GM19452 (cell line): Measurements from ENCODE around the gene PGRMC1.
A peak's percentile ranks its signal among the peaks of the same experiment; 100 is the strongest.
"Not testable (repeated sequence)": the region's sequence is repeated elsewhere in the genome, so short reads cannot be mapped to it uniquely, and the experiment has no call there.

Experiments
- ATAC-seq: cut with Tn5 transposase; IDR thresholded peaks from one replicate; pipeline ENCODE4 v1.9.1; 2021; ENCODE audit not compliant: unreplicated experiment

The PGRMC1 gene

GRCh38 chrX:119231936-119232445, 4.1 kb upstream of the PGRMC1 start:
- ATAC-seq = no peak

- ATAC-seq = no peak
Measured at GRCh38 chrX:119235051-119235511, 1.0 kb upstream of the PGRMC1 start.

- ATAC-seq = peak; percentile 24
Measured at GRCh38 chrX:119236623-119237561, 807 bp downstream of the PGRMC1 start.

GRCh38 chrX:119237562-119237942, 1.5 kb downstream of the PGRMC1 start:
- no peak for ATAC-seq

DNA sequence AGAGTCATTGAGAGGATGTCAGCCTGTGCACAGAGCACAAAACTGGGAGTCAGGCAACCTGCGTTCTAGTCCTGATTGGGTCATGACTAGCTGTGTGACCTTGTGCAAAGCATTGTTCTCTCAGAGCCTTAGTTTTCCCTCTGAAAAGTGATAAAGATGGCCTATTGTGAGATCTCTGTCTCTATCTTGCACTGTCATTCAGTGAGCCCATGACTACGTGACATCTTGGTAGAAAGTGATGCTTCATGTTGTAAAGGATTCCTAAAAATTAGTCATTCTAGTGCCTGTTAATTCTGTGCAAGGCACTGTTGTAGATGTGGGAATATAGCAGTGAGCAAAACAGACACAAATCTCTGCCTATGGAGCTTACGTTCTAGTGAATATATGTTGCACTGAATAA, 2.5 kb downstream of the PGRMC1 start:
- ATAC-seq = no peak

DNA sequence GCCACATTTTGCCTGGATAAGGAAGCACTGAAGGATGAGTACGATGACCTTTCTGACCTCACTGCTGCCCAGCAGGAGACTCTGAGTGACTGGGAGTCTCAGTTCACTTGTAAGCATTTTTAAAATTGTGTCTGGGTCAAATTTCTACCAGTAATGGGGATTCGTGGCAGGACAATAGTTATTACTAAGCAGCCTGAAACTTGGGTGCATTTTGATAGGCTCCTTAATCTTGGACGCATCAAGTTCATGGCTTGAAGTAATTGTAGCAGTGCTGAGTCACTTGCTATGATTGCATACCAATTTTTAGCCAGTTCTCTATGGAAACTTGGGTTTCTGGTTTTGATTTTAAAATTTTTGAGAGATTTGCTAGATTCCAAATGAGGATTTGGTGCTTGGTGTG, 4.3 kb downstream of the PGRMC1 start:
- no peak for ATAC-seq

GRCh38 chrX:119247702-119248101, 11.6 kb downstream of the PGRMC1 start:
- no peak for ATAC-seq

DNA sequence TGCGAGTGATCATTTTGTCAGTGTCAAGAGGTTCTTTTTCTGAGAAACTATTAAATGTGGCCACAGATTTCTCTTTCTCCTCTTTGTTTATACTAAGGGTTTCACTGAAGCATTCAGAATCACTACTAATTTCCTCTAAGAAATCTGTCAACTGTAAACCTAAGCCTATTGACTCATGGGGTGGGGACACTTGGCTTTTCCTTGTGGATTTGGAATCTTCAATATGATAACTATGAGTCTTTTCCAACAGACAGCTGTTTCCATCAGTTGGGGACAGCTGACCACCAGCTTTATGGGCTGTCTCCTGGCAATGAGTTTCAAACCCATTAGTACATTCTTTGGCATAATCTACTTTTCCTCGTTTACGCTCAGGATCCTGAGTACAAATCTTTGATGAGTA, 13.8 kb downstream of the PGRMC1 start:
- no peak for ATAC-seq

GRCh38 chrX:119251386-119251785, 15.3 kb downstream of the PGRMC1 start:
- no peak for ATAC-seq

- ATAC-seq = no peak
Measured at GRCh38 chrX:119252716-119253115, 16.6 kb downstream of the PGRMC1 start.

DNA sequence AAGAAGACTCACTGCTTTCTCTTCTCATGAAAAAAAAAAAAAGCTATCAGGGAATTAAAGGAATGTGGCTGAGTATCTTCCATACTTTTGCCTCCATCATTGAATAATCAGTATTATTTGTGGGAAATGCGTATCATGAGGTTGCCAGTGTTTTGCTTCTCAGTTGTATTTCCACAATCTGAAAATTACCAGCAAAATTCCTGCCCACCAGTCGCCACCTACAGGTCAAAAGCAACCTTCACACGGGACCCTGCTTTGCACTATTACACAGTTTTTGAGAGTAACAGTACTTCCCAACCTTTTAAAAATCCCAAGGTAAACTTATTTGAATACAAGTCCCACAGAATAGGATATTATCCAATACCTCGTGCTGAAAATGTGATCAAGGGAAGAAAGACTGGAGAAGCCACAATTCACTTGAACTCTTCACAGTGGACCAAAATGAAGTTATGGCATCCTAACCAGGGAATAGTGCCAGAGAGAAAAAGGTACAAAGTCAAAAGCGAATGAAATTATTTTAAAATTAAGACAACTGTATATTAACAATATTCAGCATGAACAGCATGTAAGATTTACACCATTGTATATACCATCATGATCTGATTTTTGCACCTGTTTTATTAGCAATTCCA, 30.4 kb downstream of the PGRMC1 start:
- no peak for ATAC-seq

DNA sequence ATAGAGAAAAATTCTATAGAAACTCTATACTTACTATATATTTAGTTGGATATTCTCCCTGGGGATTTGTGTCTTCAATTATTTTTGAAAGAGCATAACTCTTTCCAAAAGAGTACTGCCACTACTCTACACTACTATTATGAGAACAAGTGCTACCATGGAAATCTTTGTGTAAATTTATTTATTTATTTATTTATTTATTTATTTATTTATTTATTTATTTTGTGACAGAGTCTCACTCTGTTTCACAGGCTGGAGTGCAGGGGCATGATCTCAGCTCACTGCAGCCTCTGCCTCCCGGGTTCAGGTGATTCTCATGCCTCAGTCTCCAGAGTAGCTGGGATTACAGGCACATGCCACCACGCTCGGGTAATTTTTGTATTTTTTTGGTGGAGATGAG, 31.0 kb downstream of the PGRMC1 start:
- not testable (repeated sequence) for ATAC-seq

DNA sequence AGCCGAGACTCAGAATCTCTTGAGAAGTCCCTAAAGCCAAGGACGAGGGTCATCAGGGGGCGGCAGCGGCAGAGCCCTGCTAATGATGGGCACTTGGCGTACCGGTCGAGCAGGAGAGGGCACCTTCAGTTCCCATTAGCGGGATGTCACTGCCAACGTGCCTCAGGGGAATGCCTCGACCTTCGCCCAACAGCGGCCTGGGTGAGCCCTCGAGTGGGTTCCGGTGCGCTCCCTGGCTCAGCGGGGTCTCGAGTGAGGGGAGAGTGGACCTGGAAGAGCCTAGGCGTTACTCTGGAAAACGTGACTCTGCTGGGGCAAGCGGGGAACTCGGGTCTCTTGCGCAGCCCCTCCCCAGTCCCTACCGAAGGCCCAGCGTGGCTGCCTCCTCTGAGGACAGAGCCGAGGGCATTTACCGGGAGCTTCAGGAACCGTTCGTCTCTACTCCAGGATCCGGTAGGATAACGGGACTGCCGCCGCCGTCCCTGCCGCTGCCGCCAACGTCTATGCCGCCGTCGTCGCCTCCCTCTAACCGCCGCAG, 36.9 kb downstream of the PGRMC1 start:
- ATAC-seq = no peak

DNA sequence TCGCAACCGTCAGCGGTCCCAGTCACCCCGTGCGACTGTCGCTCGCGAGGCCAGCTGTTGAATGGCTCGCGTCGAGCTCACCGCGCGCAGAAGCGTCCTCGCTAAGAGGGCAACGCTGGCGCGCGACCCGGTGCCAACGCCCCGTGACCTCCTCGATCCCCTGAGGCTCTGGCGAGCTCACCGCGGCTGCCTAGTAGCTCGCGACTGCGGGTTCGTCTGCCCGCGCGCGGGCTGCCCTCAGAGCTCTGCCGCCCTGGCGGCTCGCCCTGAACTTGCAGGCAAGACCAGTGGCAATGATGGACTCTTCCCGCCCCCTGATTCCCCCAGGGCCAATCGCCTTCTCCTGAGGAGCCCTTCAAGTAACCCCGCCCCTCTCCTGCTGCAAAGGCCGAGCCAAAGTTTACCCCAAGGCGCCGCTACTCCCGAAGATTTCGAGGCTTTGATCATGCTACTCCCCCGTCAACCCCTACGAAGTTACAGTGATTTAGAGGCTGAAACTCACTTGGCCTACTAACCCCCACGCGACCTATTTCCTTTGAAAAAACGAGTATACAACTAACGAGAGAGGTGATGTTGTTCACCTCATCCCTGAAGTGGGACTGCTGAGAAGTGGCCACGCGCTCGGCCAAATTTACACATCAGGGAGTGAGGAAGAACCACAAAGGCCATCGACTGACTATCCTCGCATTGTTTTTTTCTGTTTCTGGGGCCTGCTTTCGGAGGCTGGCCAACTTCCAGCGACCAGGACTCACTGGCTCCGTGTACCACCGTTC, 37.5 kb downstream of the PGRMC1 start:
- ATAC-seq = no peak

GRCh38 chrX:119282347-119282746, 46.3 kb downstream of the PGRMC1 start:
- ATAC-seq = not testable (repeated sequence)

DNA sequence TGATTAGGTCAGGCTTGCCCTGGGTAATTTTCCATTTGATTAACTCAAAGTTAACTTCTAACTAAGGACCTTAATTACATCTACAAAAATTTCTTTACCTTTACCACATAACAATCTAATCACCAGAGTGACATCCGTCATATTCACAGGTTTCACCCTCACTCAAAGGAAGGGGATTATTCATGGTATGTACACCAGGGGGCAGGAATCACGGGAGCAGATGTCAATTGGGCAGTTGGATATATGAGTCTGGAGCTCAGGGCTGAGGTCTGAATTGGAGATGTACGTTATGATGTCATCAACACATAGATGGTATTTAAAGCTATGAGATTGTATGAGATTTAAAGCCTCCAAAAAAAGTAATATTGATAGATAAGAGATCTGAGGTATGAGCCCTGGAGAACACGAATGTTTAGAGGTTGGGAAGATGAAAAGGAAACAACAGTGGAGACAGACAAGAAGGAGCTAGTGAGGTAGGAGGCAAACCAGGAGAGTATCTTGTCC, 52.9 kb downstream of the PGRMC1 start:
- no peak for ATAC-seq

DNA sequence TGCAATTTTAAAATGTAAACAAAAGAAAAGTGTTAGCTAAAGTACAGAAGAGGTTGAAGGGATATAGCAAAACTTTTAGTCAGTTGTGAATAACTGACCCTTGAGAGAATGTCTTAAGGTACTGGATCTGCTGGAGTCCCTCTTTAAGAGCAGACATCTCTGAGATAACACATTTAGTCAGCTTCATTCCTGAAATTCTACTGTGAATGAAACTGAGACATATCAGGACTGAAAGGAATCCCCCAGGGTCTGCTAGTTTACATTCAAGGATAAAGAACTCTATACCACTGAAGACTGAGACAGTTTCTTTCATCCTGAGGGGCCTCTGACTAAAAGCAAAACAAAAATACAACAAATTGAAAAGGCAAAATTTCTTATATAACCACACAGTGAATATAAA, 54.4 kb downstream of the PGRMC1 start:
- ATAC-seq = no peak

GRCh38 chrX:119291246-119291645, 55.2 kb downstream of the PGRMC1 start:
- not testable (repeated sequence) for ATAC-seq

GRCh38 chrX:119292445-119292844, 56.4 kb downstream of the PGRMC1 start:
- ATAC-seq = no peak
